HepG2 (cell line): Measurements from ENCODE around the gene UCP3. TPM values are rescaled to one million over a fixed set of nuclear protein-coding genes. Genes with fewer than 3 reads are reported as not detected.

ENCODE experiments used
- ATAC-seq: fragments of 200-7000 bp; cut with Tn5 transposase; 3 replicates; pipeline ENCODE4 v1.9.1; 2020; ENCODE audit warnings: mild to moderate bottlenecking, moderate library complexity
- BruUV-seq: library from RNA; stranded (reverse); fragments of 400-500 nt; replicated peaks from 2 replicates; lab custom pipeline; 2021; lab: Mats Ljungman, UMichigan
- CTCF ChIA-PET: fragments of 300-600 bp; formaldehyde crosslinking; extraction: SDS; loops from one replicate; lab custom pipeline; 2021; ENCODE audit warnings: low total read pairs, inconsistent platforms, low intra/inter-chr PET ratio; lab: Yijun Ruan, JAX
- POLR2A ChIA-PET: fragments of 350-600 bp; sonication (Branson Sonifier 250); formaldehyde crosslinking; loops from one replicate; lab custom pipeline; 2020; ENCODE audit warnings: antibody characterized with exemption, inconsistent platforms; lab: Yijun Ruan, JAX
- DNase-seq: peaks from one replicate; pipeline ENCODE4 v3.0.0-alpha.2; 2015; ENCODE audit warnings: low spot score
- FAIRE-seq: peaks from 3 replicates; lab custom pipeline; 2011; peaks lifted over from hg19 to GRCh38; lab: Jason Lieb, UNC
- H2AFZ ChIP-seq: one replicate; pipeline ENCODE4 v1.6.1; 2011; ENCODE audit warnings: low read length, inconsistent platforms
- H3K27ac ChIP-seq: fragments of 300-600 bp; 3 replicates; pipeline ENCODE4 v1.8.0; 2011; ENCODE audit warnings: mixed run types, mild to moderate bottlenecking, mixed read lengths, low read length, inconsistent platforms; ENCODE audit not compliant: insufficient read depth; ENCODE audit errors: extremely low read length
- H3K27me3 ChIP-seq, 2 experiments: fragments of 200-600 bp in 1 of 2; 2 replicates in 1 of 2; 3 replicates in 1 of 2; pipeline versions ENCODE4 v1.6.0 to v1.8.0; 2011; ENCODE audit warnings: low read length in 2 of 2, mild to moderate bottlenecking in 2 of 2, moderate library complexity in 2 of 2, inconsistent platforms in 1 of 2; ENCODE audit not compliant: insufficient read depth in 2 of 2, control insufficient read depth in 1 of 2
- H3K36me3 ChIP-seq, 2 experiments: fragments of 200-600 bp in 1 of 2; replicated peaks in 1 of 2; 2 replicates in 1 of 2; 3 replicates in 1 of 2; pipeline versions ENCODE4 v1.5.1 to v1.8.0; 2011; ENCODE audit warnings: low read length in 2 of 2, inconsistent platforms in 1 of 2; ENCODE audit not compliant: insufficient read depth in 2 of 2, control insufficient read depth in 1 of 2
- H3K4me1 ChIP-seq: 2 replicates; pipeline ENCODE4 v1.5.1; 2012; ENCODE audit warnings: low read length, inconsistent platforms; ENCODE audit not compliant: insufficient read depth
- H3K4me2 ChIP-seq: 2 replicates; pipeline ENCODE4 v1.6.0; 2011; ENCODE audit warnings: low read depth, low read length, inconsistent platforms
- H3K4me3 ChIP-seq, 3 experiments: fragments of 200-600 bp in 1 of 3; sonication (generic), shearing (Covaris generic) in 1 of 3; replicated peaks in 1 of 3; 2 replicates each; pipeline ENCODE4 v1.5.1; 2011 to 2016; ENCODE audit warnings: low read length in 3 of 3, inconsistent platforms in 2 of 3, low read depth in 2 of 3, mild to moderate bottlenecking in 2 of 3, control low read depth in 1 of 3, mixed read lengths in 1 of 3; ENCODE audit not compliant: insufficient read depth in 1 of 3
- H3K79me2 ChIP-seq: one replicate; pipeline ENCODE4 v1.6.1; 2011; ENCODE audit warnings: low read length, inconsistent platforms; ENCODE audit not compliant: insufficient read depth
- H3K9ac ChIP-seq: 2 replicates; pipeline ENCODE4 v1.6.0; 2011; ENCODE audit warnings: mild to moderate bottlenecking, low read depth, low read length, inconsistent platforms; ENCODE audit not compliant: insufficient read depth
- H3K9me3 ChIP-seq: 2 replicates; pipeline ENCODE4 v1.5.1; 2012; ENCODE audit warnings: mild to moderate bottlenecking, low read length
- H4K20me1 ChIP-seq: 2 replicates; pipeline ENCODE4 v1.6.0; 2011; ENCODE audit warnings: inconsistent platforms, mild to moderate bottlenecking, low read length, moderate library complexity; ENCODE audit not compliant: insufficient read depth
- ARID3A ChIP-seq: IDR thresholded peaks from 2 replicates; pipeline ENCODE4 v1.6.1; 2012; ENCODE audit warnings: low read depth, low read length, improper control_type of control experiment
- GATA4 ChIP-seq: sonication (generic); IDR thresholded peaks from 2 replicates; pipeline ENCODE4 v1.6.1; 2016; ENCODE audit warnings: antibody characterized with exemption, low read depth, borderline replicate concordance
- KDM6A ChIP-seq: IDR thresholded peaks from 2 replicates; pipeline ENCODE4 v1.6.1; 2016; ENCODE audit warnings: low read depth
- PITX1 ChIP-seq: sonication (generic); formaldehyde crosslinking; IDR thresholded peaks from 2 replicates; pipeline ENCODE4 v1.5.1; 2020; ENCODE audit warnings: mild to moderate bottlenecking, missing genetic modification reagents
- PRMT3 ChIP-seq: sonication (generic); formaldehyde crosslinking; IDR thresholded peaks from 2 replicates; pipeline ENCODE4 v1.8.1; 2022; ENCODE audit warnings: low read depth, mild to moderate bottlenecking, moderate library complexity, missing genetic modification reagents, borderline replicate concordance
- RELA ChIP-seq: sonication (generic); formaldehyde crosslinking; IDR thresholded peaks from 2 replicates; pipeline ENCODE4 v1.4.0; 2020; ENCODE audit warnings: missing genetic modification reagents
- SPEN ChIP-seq: sonication (generic); formaldehyde crosslinking; IDR thresholded peaks from 2 replicates; pipeline ENCODE4 v1.5.1; 2020; ENCODE audit warnings: low read depth, mild to moderate bottlenecking, missing genetic modification reagents
- TAF15 ChIP-seq: fragments of 200-400 bp; formaldehyde crosslinking; IDR thresholded peaks from one replicate; pipeline ENCODE4 v1.6.1; 2018; ENCODE audit warnings: mild to moderate bottlenecking, low read depth, low read length; ENCODE audit not compliant: poor library complexity, severe bottlenecking
- TP53 ChIP-seq: sonication (generic); formaldehyde crosslinking; conservative IDR thresholded peaks from 2 replicates; pipeline ENCODE4 v1.4.0; 2020; ENCODE audit warnings: missing genetic modification reagents
- ZBTB20 ChIP-seq: sonication (generic); formaldehyde crosslinking; IDR thresholded peaks from 2 replicates; pipeline ENCODE4 v1.8.1; 2023; ENCODE audit warnings: missing genetic modification reagents, low read depth, mild to moderate bottlenecking, borderline replicate concordance
- ZBTB26 ChIP-seq: IDR thresholded peaks from 2 replicates; pipeline ENCODE4 v1.6.1; 2016; ENCODE audit warnings: missing compliant biosample characterization, missing genetic modification reagents, borderline replicate concordance
- ZNF510 ChIP-seq: sonication (generic); formaldehyde crosslinking; IDR thresholded peaks from 2 replicates; pipeline ENCODE4 v1.4.0; 2020; ENCODE audit warnings: low read depth, mild to moderate bottlenecking, missing genetic modification reagents
- WGBS: methylation state at CpG from one replicate; pipeline ENCODE4 v1.1.6; 2017; ENCODE audit warnings: low lambda C conversion rate; 5-methylcytosine and 5-hydroxymethylcytosine counted together
- in situ Hi-C: cut with HindIII; loops from 2 replicates; pipeline ENCODE4 v1.10.0; 2017; ENCODE audit warnings: low pct_unique_long_range_greater_than_20kb; ENCODE audit not compliant: extremely low pct_ligation_motif_present
- intact Hi-C: fragments of 100-400 bp; cut with micrococcal nuclease; formaldehyde crosslinking; loops from one replicate; pipeline ENCODE4 v1.10.0; 2022; ENCODE audit not compliant: unreplicated experiment
- polyA plus RNA-seq, 8 experiments: library from polyadenylated mRNA; depleted of rRNA in 3 of 8; stranded (reverse) in 7 of 8; unstranded in 1 of 8; fragments of >200 nt; fragmentation: Illumina TruSeq in 4 of 8; extraction: Trizol in 4 of 8; gene quantifications; 2 replicates each; pipeline versions ENCODE4 v1.2.1 to v1.2.3, GENCODE V29; 2011 to 2016; ENCODE audit warnings: low read depth in 4 of 8, missing spikeins in 1 of 8, mixed read lengths in 1 of 8; ENCODE audit not compliant: insufficient read depth in 1 of 8
- total RNA-seq, 5 experiments: library from RNA; depleted of rRNA; stranded (reverse); fragments of >200 nt; fragmentation: Illumina TruSeq; extraction: Trizol; gene quantifications; 2 replicates each; pipeline ENCODE4 v1.2.3, GENCODE V29; 2016; ENCODE audit warnings: low read depth in 1 of 5
- TF ChIP-seq, protein P1 (sequence below): sonication (generic); formaldehyde crosslinking; IDR thresholded peaks from 2 replicates; pipeline ENCODE4 v1.5.0; 2020; ENCODE audit warnings: mild to moderate bottlenecking, missing genetic modification reagents, borderline replicate concordance
- TF ChIP-seq, protein P2 (sequence below): sonication (generic); formaldehyde crosslinking; IDR thresholded peaks from 2 replicates; pipeline ENCODE4 v1.5.1; 2020; ENCODE audit warnings: mild to moderate bottlenecking, missing genetic modification reagents, borderline replicate concordance

UCP3 gene
- total and polyA plus RNA-seq, 2 of the 13 experiments (the other 11 are each of a cell fraction or from before 2014, with no cell fraction given) = 0.37 TPM; not detected in 1

DNA sequence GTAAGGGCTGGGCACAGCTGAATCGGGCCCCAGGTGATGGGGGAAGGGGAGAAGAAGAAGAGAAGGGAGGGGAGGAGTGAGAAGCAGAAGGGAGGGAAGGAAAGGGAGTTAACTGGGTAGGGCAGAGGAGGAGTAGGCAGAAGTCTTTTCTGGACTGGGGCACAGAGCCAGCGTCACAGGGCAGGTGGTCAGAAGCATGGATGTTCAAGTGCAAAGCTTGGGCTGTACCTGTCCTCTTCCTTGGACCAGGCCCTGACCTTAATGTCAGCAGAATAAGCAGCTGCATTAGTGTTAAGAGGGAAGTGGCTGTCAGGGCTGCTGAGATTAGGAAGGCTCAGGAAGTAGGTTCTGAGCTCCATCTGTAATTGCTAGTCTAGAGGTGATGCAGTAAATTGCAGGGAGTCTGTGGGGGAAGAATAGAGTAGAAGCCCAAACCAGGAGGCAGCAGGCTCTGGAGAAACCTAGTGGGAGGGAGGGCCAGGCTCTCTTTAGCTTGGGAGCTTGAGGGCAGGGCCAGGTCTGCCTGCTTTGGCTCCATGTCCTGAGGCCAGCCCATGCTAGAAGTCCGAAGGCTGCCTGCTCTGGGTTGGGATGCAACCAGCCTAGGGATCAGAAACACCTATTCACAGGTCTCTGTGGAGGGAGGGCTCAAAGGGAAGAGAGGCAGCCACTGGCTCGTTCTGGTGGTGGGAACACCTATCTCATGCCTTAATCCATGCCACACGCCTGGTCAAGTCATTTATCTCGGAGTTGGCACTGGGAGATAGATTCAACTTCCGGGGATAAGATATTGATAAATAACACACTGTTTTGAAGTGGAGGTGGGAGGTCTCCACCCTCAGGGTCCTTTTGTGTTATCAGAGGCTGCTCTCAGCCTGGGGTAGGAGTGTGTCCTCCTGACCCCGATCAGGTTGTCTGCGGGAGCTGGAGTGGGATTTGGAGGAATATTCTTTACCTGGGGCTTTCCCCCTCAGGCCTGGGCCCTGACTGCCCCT lies 1.7 kb upstream of the UCP3 start:
- BruUV-seq = no TSS peak
- H3K4me2 ChIP-seq = no peak overlapping the region
- intact Hi-C loops (no loop called here), in situ Hi-C loops (no loop called here)
- H3K4me1 ChIP-seq = peaks cover 33% of the 10 kb centered on the region
- ATAC-seq = no peak
- no peak overlapping the region for H3K27ac ChIP-seq
- no peak for FAIRE-seq
- no peak overlapping the region for H2AFZ ChIP-seq
- 92% methylated on average over 8 of the region's 9 CpGs for WGBS
- H3K27me3 ChIP-seq = no peaks in the 10 kb centered on the region
- ChIA-PET POLR2A (no interaction called here), CTCF (no interaction called here)
- no peaks in the 10 kb centered on the region for H3K9me3 ChIP-seq
- H3K36me3 ChIP-seq = no peaks in the 10 kb centered on the region
- no peak for DNase-seq
- no peaks in the 10 kb centered on the region for H4K20me1 ChIP-seq
- H3K9ac ChIP-seq = no peak overlapping the region
- H3K79me2 ChIP-seq = no peaks in the 10 kb centered on the region
- H3K4me3 ChIP-seq = no peak overlapping the region
- TF ChIP-seq ZNF510 (CRISPR knock-in tag) = no peak
- TF ChIP-seq, protein P1, sequence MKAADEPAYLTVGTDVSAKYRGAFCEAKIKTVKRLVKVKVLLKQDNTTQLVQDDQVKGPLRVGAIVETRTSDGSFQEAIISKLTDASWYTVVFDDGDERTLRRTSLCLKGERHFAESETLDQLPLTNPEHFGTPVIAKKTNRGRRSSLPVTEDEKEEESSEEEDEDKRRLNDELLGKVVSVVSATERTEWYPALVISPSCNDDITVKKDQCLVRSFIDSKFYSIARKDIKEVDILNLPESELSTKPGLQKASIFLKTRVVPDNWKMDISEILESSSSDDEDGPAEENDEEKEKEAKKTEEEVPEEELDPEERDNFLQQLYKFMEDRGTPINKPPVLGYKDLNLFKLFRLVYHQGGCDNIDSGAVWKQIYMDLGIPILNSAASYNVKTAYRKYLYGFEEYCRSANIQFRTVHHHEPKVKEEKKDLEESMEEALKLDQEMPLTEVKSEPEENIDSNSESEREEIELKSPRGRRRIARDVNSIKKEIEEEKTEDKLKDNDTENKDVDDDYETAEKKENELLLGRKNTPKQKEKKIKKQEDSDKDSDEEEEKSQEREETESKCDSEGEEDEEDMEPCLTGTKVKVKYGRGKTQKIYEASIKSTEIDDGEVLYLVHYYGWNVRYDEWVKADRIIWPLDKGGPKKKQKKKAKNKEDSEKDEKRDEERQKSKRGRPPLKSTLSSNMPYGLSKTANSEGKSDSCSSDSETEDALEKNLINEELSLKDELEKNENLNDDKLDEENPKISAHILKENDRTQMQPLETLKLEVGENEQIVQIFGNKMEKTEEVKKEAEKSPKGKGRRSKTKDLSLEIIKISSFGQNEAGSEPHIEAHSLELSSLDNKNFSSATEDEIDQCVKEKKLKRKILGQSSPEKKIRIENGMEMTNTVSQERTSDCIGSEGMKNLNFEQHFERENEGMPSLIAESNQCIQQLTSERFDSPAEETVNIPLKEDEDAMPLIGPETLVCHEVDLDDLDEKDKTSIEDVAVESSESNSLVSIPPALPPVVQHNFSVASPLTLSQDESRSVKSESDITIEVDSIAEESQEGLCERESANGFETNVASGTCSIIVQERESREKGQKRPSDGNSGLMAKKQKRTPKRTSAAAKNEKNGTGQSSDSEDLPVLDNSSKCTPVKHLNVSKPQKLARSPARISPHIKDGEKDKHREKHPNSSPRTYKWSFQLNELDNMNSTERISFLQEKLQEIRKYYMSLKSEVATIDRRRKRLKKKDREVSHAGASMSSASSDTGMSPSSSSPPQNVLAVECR (CRISPR knock-in tag) = no peak
- no peak for TF ChIP-seq RELA (CRISPR knock-in tag)
- TF ChIP-seq ZBTB26 (CRISPR knock-in tag) = no peak
- TF ChIP-seq ARID3A = no peak
- TF ChIP-seq TP53 = no peak
- no peak for TF ChIP-seq PRMT3
- TF ChIP-seq, protein P2, sequence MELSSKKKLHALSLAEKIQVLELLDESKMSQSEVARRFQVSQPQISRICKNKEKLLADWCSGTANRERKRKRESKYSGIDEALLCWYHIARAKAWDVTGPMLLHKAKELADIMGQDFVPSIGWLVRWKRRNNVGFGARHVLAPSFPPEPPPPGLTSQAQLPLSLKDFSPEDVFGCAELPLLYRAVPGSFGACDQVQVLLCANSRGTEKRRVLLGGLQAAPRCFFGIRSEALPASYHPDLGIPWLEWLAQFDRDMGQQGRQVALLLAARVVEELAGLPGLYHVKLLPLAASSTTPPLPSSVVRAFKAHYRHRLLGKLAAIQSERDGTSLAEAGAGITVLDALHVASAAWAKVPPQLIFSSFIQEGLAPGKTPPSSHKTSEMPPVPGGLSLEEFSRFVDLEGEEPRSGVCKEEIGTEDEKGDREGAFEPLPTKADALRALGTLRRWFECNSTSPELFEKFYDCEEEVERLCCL = no peak
- no peak for TF ChIP-seq PITX1 (CRISPR knock-in tag)
- no peak for TF ChIP-seq TAF15
- TF ChIP-seq SPEN = no peak
- no peak for TF ChIP-seq ZBTB20 (CRISPR knock-in tag)
- no peak for TF ChIP-seq GATA4
- no peak for TF ChIP-seq KDM6A (CRISPR knock-in tag)
